GM21390 (cell line): Measurements from ENCODE around the gene UBXN11.
"Not testable (repeated sequence)": the region's sequence is repeated elsewhere in the genome, so short reads cannot be mapped to it uniquely, and the experiment has no call there.

ENCODE experiments used
- ATAC-seq: cut with Tn5 transposase; IDR thresholded peaks from one replicate; pipeline ENCODE4 v1.9.1; 2021; ENCODE audit not compliant: unreplicated experiment

The UBXN11 gene

GRCh38 chr1:26307363-26307781 is 936 bp upstream of the UBXN11 start:
- ATAC-seq: no peak

- ATAC-seq: no peak
Measured at GRCh38 chr1:26305667-26306289, 658 bp downstream of the UBXN11 start.

- ATAC-seq: no peak
Measured at GRCh38 chr1:26302733-26303405, 3.6 kb downstream of the UBXN11 start.

- no peak for ATAC-seq
Measured at GRCh38 chr1:26300578-26301275, 5.7 kb downstream of the UBXN11 start.

- no peak for ATAC-seq
Measured at GRCh38 chr1:26297791-26298124, 8.7 kb downstream of the UBXN11 start.

- no peak for ATAC-seq
Measured at GRCh38 chr1:26297057-26297790, 9.2 kb downstream of the UBXN11 start.

GRCh38 chr1:26296340-26297056 is 9.9 kb downstream of the UBXN11 start:
- ATAC-seq: no peak

- ATAC-seq: no peak
Measured at GRCh38 chr1:26295194-26296138, 11.0 kb downstream of the UBXN11 start.

GRCh38 chr1:26293911-26294463 is 12.4 kb downstream of the UBXN11 start:
- ATAC-seq: no peak

GRCh38 chr1:26292735-26293134 is 13.7 kb downstream of the UBXN11 start:
- not testable (repeated sequence) for ATAC-seq

GRCh38 chr1:26291939-26292338 is 14.5 kb downstream of the UBXN11 start:
- no peak for ATAC-seq

- no peak for ATAC-seq
Measured at GRCh38 chr1:26291433-26291832, 15.0 kb downstream of the UBXN11 start.

GRCh38 chr1:26290882-26291261 is 15.6 kb downstream of the UBXN11 start:
- no peak for ATAC-seq

GRCh38 chr1:26290122-26290881 is 16.1 kb downstream of the UBXN11 start:
- no peak for ATAC-seq

GRCh38 chr1:26289158-26290059 is 17.0 kb downstream of the UBXN11 start:
- ATAC-seq: no peak

- no peak for ATAC-seq
Measured at GRCh38 chr1:26288311-26288941, 18.0 kb downstream of the UBXN11 start.

GRCh38 chr1:26287811-26288210 is 18.6 kb downstream of the UBXN11 start:
- no peak for ATAC-seq
